ENCODE measurements around the gene ERC2.
A peak's percentile ranks its signal among the peaks of the same experiment; 100 is the strongest.

Gene ERC2

GRCh38 chr3:55746808-55747413, 721.4 kb downstream of the ERC2 start:
- no peak for DNase-seq (ENCODE audit: low read depth)

- no peak for DNase-seq (ENCODE audit: low read depth)
These were observed 725.5 kb downstream of the ERC2 start for GRCh38 chr3:55742832-55743136.

GRCh38 chr3:55742022-55742831, 726.0 kb downstream of the ERC2 start:
- DNase-seq (ENCODE audit: low read depth), result no peak

GRCh38 chr3:55737186-55737585, 731.1 kb downstream of the ERC2 start:
- no peak for DNase-seq (ENCODE audit: low read depth)

GRCh38 chr3:55735976-55736375, 732.3 kb downstream of the ERC2 start:
- no peak for DNase-seq (ENCODE audit: low read depth)

GRCh38 chr3:55731741-55732140, 736.5 kb downstream of the ERC2 start:
- DNase-seq (ENCODE audit: low read depth), result no peak

- no peak for DNase-seq (ENCODE audit: low read depth)
These were observed 738.7 kb downstream of the ERC2 start for GRCh38 chr3:55729546-55729945.

- no peak for DNase-seq (ENCODE audit: low read depth)
These were observed 739.7 kb downstream of the ERC2 start for GRCh38 chr3:55728461-55729100.

- DNase-seq (ENCODE audit: low read depth), result no peak
These were observed 741.8 kb downstream of the ERC2 start for GRCh38 chr3:55726501-55726775.

GRCh38 chr3:55725681-55726500, 742.4 kb downstream of the ERC2 start:
- no peak for DNase-seq (ENCODE audit: low read depth)

- no peak for DNase-seq (ENCODE audit: low read depth)
These were observed 743.4 kb downstream of the ERC2 start for GRCh38 chr3:55724821-55725220.

GRCh38 chr3:55724407-55724784, 743.9 kb downstream of the ERC2 start:
- DNase-seq (ENCODE audit: low read depth), result no peak

- DNase-seq (ENCODE audit: low read depth), result no peak
These were observed 744.4 kb downstream of the ERC2 start for GRCh38 chr3:55723653-55724406.

GRCh38 chr3:55721716-55722484, 746.4 kb downstream of the ERC2 start:
- DNase-seq (ENCODE audit: low read depth), result peak; percentile 9

- DNase-seq (ENCODE audit: low read depth), result no peak
These were observed 747.7 kb downstream of the ERC2 start for GRCh38 chr3:55720614-55721013.

GRCh38 chr3:55719508-55719907, 748.8 kb downstream of the ERC2 start:
- DNase-seq (ENCODE audit: low read depth), result peak; percentile 8

- DNase-seq (ENCODE audit: low read depth), result no peak
These were observed 749.3 kb downstream of the ERC2 start for GRCh38 chr3:55719006-55719405.

GRCh38 chr3:55718521-55718921, 749.7 kb downstream of the ERC2 start:
- DNase-seq (ENCODE audit: low read depth), result no peak

GRCh38 chr3:55718074-55718473, 750.2 kb downstream of the ERC2 start:
- DNase-seq (ENCODE audit: low read depth), result no peak

GRCh38 chr3:55717481-55717880, 750.8 kb downstream of the ERC2 start:
- DNase-seq (ENCODE audit: low read depth), result no peak

- no peak for DNase-seq (ENCODE audit: low read depth)
These were observed 751.5 kb downstream of the ERC2 start for GRCh38 chr3:55716611-55717225.
